Measurements from ENCODE around the gene MPPE1. TPM values are rescaled to one million over a fixed set of nuclear protein-coding genes. Genes with fewer than 3 reads are reported as not detected.

The MPPE1 gene
- total RNA-seq, 1 experiment from 2014 or later: 15.7 TPM

GRCh38 chr18:11849841-11850634 lies 58.1 kb downstream of the MPPE1 start:
- H3K27ac Mint-ChIP-seq (ENCODE audit: low read depth, unreplicated experiment): peak overlapping the region; percentile 99
- intact Hi-C loops (cut with micrococcal nuclease): loop anchor here (5.0 kb wide), 2 partner anchors 118 to 132 kb away; partner anchors contain the start of gene IMPA2
- H3K4me3 Mint-ChIP-seq (ENCODE audit: unreplicated experiment): peak overlapping the region; percentile 96
- ChIA-PET CTCF (interaction anchor here (0.6 to 1.5 kb wide), 5 partner anchors 10 to 117 kb away, joined by 3 to 6 read pairs (median 4); no protein-coding TSS in a partner anchor), POLR2A (interaction anchor here (0.6 to 4.1 kb wide), 33 partner anchors 9 to 527 kb away, joined by 3 to 35 read pairs (median 4); partner anchors contain the start of genes AFG3L2, GNAL, IMPA2 and MPPE1)
- no peaks in the 10 kb centered on the region for H3K9me3 Mint-ChIP-seq (ENCODE audit: unreplicated experiment)
- H3K36me3 Mint-ChIP-seq (ENCODE audit: insufficient read depth, unreplicated experiment): peaks cover 47% of the 10 kb centered on the region
- no TSS peak for BruUV-seq (replicated peaks)
- TF ChIP-seq, protein P1, sequence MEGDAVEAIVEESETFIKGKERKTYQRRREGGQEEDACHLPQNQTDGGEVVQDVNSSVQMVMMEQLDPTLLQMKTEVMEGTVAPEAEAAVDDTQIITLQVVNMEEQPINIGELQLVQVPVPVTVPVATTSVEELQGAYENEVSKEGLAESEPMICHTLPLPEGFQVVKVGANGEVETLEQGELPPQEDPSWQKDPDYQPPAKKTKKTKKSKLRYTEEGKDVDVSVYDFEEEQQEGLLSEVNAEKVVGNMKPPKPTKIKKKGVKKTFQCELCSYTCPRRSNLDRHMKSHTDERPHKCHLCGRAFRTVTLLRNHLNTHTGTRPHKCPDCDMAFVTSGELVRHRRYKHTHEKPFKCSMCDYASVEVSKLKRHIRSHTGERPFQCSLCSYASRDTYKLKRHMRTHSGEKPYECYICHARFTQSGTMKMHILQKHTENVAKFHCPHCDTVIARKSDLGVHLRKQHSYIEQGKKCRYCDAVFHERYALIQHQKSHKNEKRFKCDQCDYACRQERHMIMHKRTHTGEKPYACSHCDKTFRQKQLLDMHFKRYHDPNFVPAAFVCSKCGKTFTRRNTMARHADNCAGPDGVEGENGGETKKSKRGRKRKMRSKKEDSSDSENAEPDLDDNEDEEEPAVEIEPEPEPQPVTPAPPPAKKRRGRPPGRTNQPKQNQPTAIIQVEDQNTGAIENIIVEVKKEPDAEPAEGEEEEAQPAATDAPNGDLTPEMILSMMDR (IDR thresholded peaks at IDR 0.05; ENCODE audit: unreplicated experiment): no peak
- peaks cover 12% of the 10 kb centered on the region for H3K4me1 Mint-ChIP-seq (ENCODE audit: insufficient read depth, unreplicated experiment)
- DNase-seq (ENCODE audit: unreplicated experiment): peak; percentile 95
- H3K27me3 Mint-ChIP-seq (ENCODE audit: insufficient read depth, unreplicated experiment): no peaks in the 10 kb centered on the region

GRCh38 chr18:11849279-11849678 lies 58.8 kb downstream of the MPPE1 start:
- no TSS peak for BruUV-seq (replicated peaks)
- ChIA-PET POLR2A (interaction anchor here (0.6 to 4.1 kb wide), 7 partner anchors 9 to 260 kb away, joined by 3 to 35 read pairs (median 10); no protein-coding TSS in a partner anchor), CTCF (interaction anchor here (0.6 to 1.5 kb wide), 5 partner anchors 24 to 116 kb away, joined by 3 to 6 read pairs (median 4); no protein-coding TSS in a partner anchor)
- TF ChIP-seq, protein P1 (IDR thresholded peaks at IDR 0.05; ENCODE audit: unreplicated experiment): no peak
- peak overlapping the region; percentile 99 for H3K27ac Mint-ChIP-seq (ENCODE audit: low read depth, unreplicated experiment)
- intact Hi-C loops (cut with micrococcal nuclease): no loop called here
- H3K27me3 Mint-ChIP-seq (ENCODE audit: insufficient read depth, unreplicated experiment): no peaks in the 10 kb centered on the region
- H3K4me3 Mint-ChIP-seq (ENCODE audit: unreplicated experiment): peak overlapping the region; percentile 96
- H3K9me3 Mint-ChIP-seq (ENCODE audit: unreplicated experiment): no peaks in the 10 kb centered on the region
- H3K36me3 Mint-ChIP-seq (ENCODE audit: insufficient read depth, unreplicated experiment): peaks cover 39% of the 10 kb centered on the region
- H3K4me1 Mint-ChIP-seq (ENCODE audit: insufficient read depth, unreplicated experiment): peaks cover 12% of the 10 kb centered on the region
- no peak for DNase-seq (ENCODE audit: unreplicated experiment)

DNA sequence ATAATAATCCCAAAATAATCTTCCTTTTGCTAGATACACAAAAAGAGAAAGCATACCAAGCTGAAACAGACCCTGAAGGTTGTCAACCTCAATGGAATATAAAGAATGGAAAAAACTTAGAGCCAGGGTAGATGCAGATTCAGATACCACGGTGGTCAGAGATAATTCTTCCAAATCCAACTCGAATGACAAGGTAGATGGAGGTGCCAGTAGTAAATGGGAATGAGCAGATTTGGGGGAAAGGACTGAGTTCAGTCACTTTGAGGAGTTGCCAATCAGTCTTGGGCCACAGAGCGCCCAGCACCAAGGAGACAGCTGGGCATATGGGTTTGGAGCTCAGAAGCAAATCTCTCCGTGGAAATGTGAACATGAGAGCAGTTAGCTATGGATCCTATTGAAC lies 60.3 kb downstream of the MPPE1 start:
- intact Hi-C loops (cut with micrococcal nuclease): no loop called here
- DNase-seq (ENCODE audit: unreplicated experiment): no peak
- Mint-ChIP-seq H3K9me3 (ENCODE audit: unreplicated experiment) (no peaks in the 10 kb centered on the region), H3K27ac (ENCODE audit: low read depth, unreplicated experiment) (no peak overlapping the region), H3K36me3 (ENCODE audit: insufficient read depth, unreplicated experiment) (peaks cover 24% of the 10 kb centered on the region), H3K4me3 (ENCODE audit: unreplicated experiment) (no peak overlapping the region), H3K27me3 (ENCODE audit: insufficient read depth, unreplicated experiment) (no peaks in the 10 kb centered on the region), H3K4me1 (ENCODE audit: insufficient read depth, unreplicated experiment) (peaks cover 12% of the 10 kb centered on the region)
- TF ChIP-seq, protein P1 (IDR thresholded peaks at IDR 0.05; ENCODE audit: unreplicated experiment): no peak
- ChIA-PET CTCF (interaction anchor here (0.7 to 1.8 kb wide), 2 partner anchors 182 to 192 kb away, joined by 4 to 5 read pairs; no protein-coding TSS in a partner anchor), POLR2A (interaction anchor here (1.1 to 4.1 kb wide), 2 partner anchors 11 to 61 kb away, joined by 3 to 35 read pairs; partner anchors contain the start of gene MPPE1)
- BruUV-seq (replicated peaks): no TSS peak

GRCh38 chr18:11845654-11846053 lies 62.5 kb downstream of the MPPE1 start:
- TF ChIP-seq, protein P1 (IDR thresholded peaks at IDR 0.05; ENCODE audit: unreplicated experiment): no peak
- intact Hi-C loops (cut with micrococcal nuclease): no loop called here
- H3K27me3 Mint-ChIP-seq (ENCODE audit: insufficient read depth, unreplicated experiment): no peaks in the 10 kb centered on the region
- no peaks in the 10 kb centered on the region for H3K9me3 Mint-ChIP-seq (ENCODE audit: unreplicated experiment)
- H3K4me3 Mint-ChIP-seq (ENCODE audit: unreplicated experiment): no peak overlapping the region
- DNase-seq (ENCODE audit: unreplicated experiment): no peak
- ChIA-PET CTCF (interaction anchor here (0.6 to 1.9 kb wide), 5 partner anchors 25 to 457 kb away, joined by 3 to 5 read pairs (median 4); no protein-coding TSS in a partner anchor), POLR2A (interaction anchor here (0.9 to 1.4 kb wide), 2 partner anchors 13 to 190 kb away, joined by 3 to 5 read pairs; no protein-coding TSS in a partner anchor)
- BruUV-seq (replicated peaks): no TSS peak
- peaks cover 12% of the 10 kb centered on the region for H3K4me1 Mint-ChIP-seq (ENCODE audit: insufficient read depth, unreplicated experiment)
- H3K27ac Mint-ChIP-seq (ENCODE audit: low read depth, unreplicated experiment): no peak overlapping the region
- peaks cover 3% of the 10 kb centered on the region for H3K36me3 Mint-ChIP-seq (ENCODE audit: insufficient read depth, unreplicated experiment)

Data from MCF 10A (cell line).